Neural progenitor cell (in vitro differentiated cells): ENCODE results near the gene TEAD1. TPM values are rescaled to one million over a fixed set of nuclear protein-coding genes. Genes with fewer than 3 reads are reported as not detected.
"Not testable (repeated sequence)": the region's sequence is repeated elsewhere in the genome, so short reads cannot be mapped to it uniquely, and the experiment has no call there.

Source experiments
- DNase-seq: peaks from one replicate; pipeline ENCODE4 v3.0.0-alpha.2; 2016; ENCODE audit warnings: low spot score
- H2AFZ ChIP-seq: fragments of 200-600 bp; sonication (generic); replicated peaks from 2 replicates; pipeline ENCODE4 v1.6.1; 2016; ENCODE audit warnings: antibody characterized with exemption
- H3F3A ChIP-seq: fragments of 200-600 bp; sonication (generic); 2 replicates; pipeline ENCODE4 v1.6.1; 2016; ENCODE audit warnings: antibody characterized with exemption, low read depth
- H3K27ac ChIP-seq: fragments of 200-600 bp; sonication (generic); 2 replicates; pipeline ENCODE4 v1.5.1; 2016; ENCODE audit warnings: mild to moderate bottlenecking
- H3K27me3 ChIP-seq: fragments of 200-600 bp; sonication (generic); 2 replicates; pipeline ENCODE4 v1.6.1; 2016; ENCODE audit warnings: mild to moderate bottlenecking, moderate library complexity
- H3K36me3 ChIP-seq: fragments of 200-600 bp; sonication (generic); 2 replicates; pipeline ENCODE4 v1.5.1; 2016
- H3K4me1 ChIP-seq: fragments of 200-600 bp; sonication (generic); 2 replicates; pipeline ENCODE4 v1.6.1; 2016; ENCODE audit warnings: mixed run types
- H3K4me2 ChIP-seq: fragments of 200-600 bp; sonication (generic); 2 replicates; pipeline ENCODE4 v1.6.1; 2016
- H3K4me3 ChIP-seq: fragments of 200-600 bp; sonication (generic); 2 replicates; pipeline ENCODE4 v1.5.1; 2016
- H3K79me2 ChIP-seq: fragments of 200-600 bp; sonication (generic); 2 replicates; pipeline ENCODE4 v1.6.1; 2016; ENCODE audit warnings: low read depth
- H3K9ac ChIP-seq: fragments of 200-600 bp; sonication (generic); 2 replicates; pipeline ENCODE4 v1.6.1; 2016
- H3K9me3 ChIP-seq: fragments of 200-600 bp; sonication (generic); 2 replicates; pipeline ENCODE4 v1.5.1; 2016; ENCODE audit warnings: low read depth
- H4K20me1 ChIP-seq: fragments of 200-600 bp; sonication (generic); 2 replicates; pipeline ENCODE4 v1.6.1; 2016; ENCODE audit warnings: low read depth
- H3K27ac Mint-ChIP-seq: 3 replicates; pipeline ENCODE4 v1.8.0; 2021; ENCODE audit warnings: mixed read lengths
- H3K27me3 Mint-ChIP-seq: 2 replicates; pipeline ENCODE4 v1.8.0; 2022; ENCODE audit warnings: low read depth, mild to moderate bottlenecking, inconsistent platforms, moderate library complexity, mixed read lengths; ENCODE audit not compliant: insufficient read depth
- H3K36me3 Mint-ChIP-seq: 3 replicates; pipeline ENCODE4 v1.8.0; 2021; ENCODE audit warnings: mixed read lengths
- H3K4me1 Mint-ChIP-seq: 3 replicates; pipeline ENCODE4 v1.8.0; 2021; ENCODE audit warnings: mixed read lengths
- H3K4me3 Mint-ChIP-seq: 3 replicates; pipeline ENCODE4 v1.8.0; 2021; ENCODE audit warnings: mild to moderate bottlenecking, moderate library complexity, mixed read lengths
- H3K9me3 Mint-ChIP-seq: 3 replicates; pipeline ENCODE4 v1.8.0; 2020; ENCODE audit warnings: mixed read lengths
- CTCF ChIP-seq: fragments of 200-600 bp; sonication (generic); IDR thresholded peaks from 2 replicates; pipeline ENCODE4 v1.5.1; 2017; ENCODE audit warnings: antibody characterized with exemption, mild to moderate bottlenecking
- EZH2 ChIP-seq: fragments of 200-600 bp; sonication (generic); IDR thresholded peaks from 2 replicates; pipeline ENCODE4 v1.6.1; 2017; ENCODE audit warnings: antibody characterized with exemption, mild to moderate bottlenecking, moderate library complexity
- EZH2phosphoT487 ChIP-seq: fragments of 200-600 bp; sonication (generic); IDR thresholded peaks from 2 replicates; pipeline ENCODE4 v1.6.1; 2017; ENCODE audit warnings: antibody characterized with exemption
- total RNA-seq: library from RNA; depleted of rRNA; stranded (reverse); fragments of >200 nt; gene quantifications from 2 replicates; pipeline ENCODE4 v1.2.3, GENCODE V29; 2015; ENCODE audit warnings: low replicate concordance

TEAD1 gene
- total RNA-seq, 1 donor from 2014 or later: 98.3 TPM

- H4K20me1 ChIP-seq: peaks cover 100% of the 10 kb centered on the region
- no peak overlapping the region for H3K4me2 ChIP-seq
- H3K36me3 Mint-ChIP-seq: peaks cover 5% of the 10 kb centered on the region
Measured at GRCh38 chr11:12756454-12756806, 82.2 kb downstream of the TEAD1 start.

GRCh38 chr11:12756867-12757266, 82.6 kb downstream of the TEAD1 start:
- H3K27me3 Mint-ChIP-seq: no peaks in the 10 kb centered on the region
- Histone ChIP-seq H3K4me2 (no peak overlapping the region), H3K4me1 (peaks cover 29% of the 10 kb centered on the region), H4K20me1 (peaks cover 100% of the 10 kb centered on the region), H3K79me2 (peaks cover 100% of the 10 kb centered on the region), H3K9me3 (no peaks in the 10 kb centered on the region), H3K27me3 (no peaks in the 10 kb centered on the region), H3K27ac (no peak overlapping the region), H3K9ac (no peak overlapping the region), H2AFZ (no peak overlapping the region), H3K4me3 (no peak overlapping the region), H3F3A (no peaks in the 10 kb centered on the region), H3K36me3 (no peaks in the 10 kb centered on the region)
- TF ChIP-seq CTCF (no peak), EZH2 (no peak), EZH2phosphoT487 (no peak)
- H3K27ac Mint-ChIP-seq: no peak overlapping the region
- H3K36me3 Mint-ChIP-seq: peaks cover 5% of the 10 kb centered on the region
- H3K4me1 Mint-ChIP-seq: peaks cover 41% of the 10 kb centered on the region
- no peak for DNase-seq
- H3K9me3 Mint-ChIP-seq: no peaks in the 10 kb centered on the region
- H3K4me3 Mint-ChIP-seq: no peak overlapping the region

More at GRCh38 chr11:12756454-12756806, 82.2 kb downstream of the TEAD1 start:
- Mint-ChIP-seq H3K9me3 (no peaks in the 10 kb centered on the region), H3K27me3 (no peaks in the 10 kb centered on the region), H3K4me3 (no peak overlapping the region), H3K27ac (no peak overlapping the region), H3K4me1 (peaks cover 41% of the 10 kb centered on the region)
- DNase-seq: no peak
- H3K4me3 ChIP-seq: no peak overlapping the region
- no peaks in the 10 kb centered on the region for H3K27me3 ChIP-seq
- no peak overlapping the region for H3K27ac ChIP-seq
- H3K9ac ChIP-seq: no peak overlapping the region
- no peaks in the 10 kb centered on the region for H3K9me3 ChIP-seq
- no peaks in the 10 kb centered on the region for H3F3A ChIP-seq
- H3K4me1 ChIP-seq: peaks cover 29% of the 10 kb centered on the region
- H3K79me2 ChIP-seq: peaks cover 100% of the 10 kb centered on the region
- H3K36me3 ChIP-seq: no peaks in the 10 kb centered on the region
- TF ChIP-seq CTCF (no peak), EZH2 (no peak)
- H2AFZ ChIP-seq: no peak overlapping the region

DNA sequence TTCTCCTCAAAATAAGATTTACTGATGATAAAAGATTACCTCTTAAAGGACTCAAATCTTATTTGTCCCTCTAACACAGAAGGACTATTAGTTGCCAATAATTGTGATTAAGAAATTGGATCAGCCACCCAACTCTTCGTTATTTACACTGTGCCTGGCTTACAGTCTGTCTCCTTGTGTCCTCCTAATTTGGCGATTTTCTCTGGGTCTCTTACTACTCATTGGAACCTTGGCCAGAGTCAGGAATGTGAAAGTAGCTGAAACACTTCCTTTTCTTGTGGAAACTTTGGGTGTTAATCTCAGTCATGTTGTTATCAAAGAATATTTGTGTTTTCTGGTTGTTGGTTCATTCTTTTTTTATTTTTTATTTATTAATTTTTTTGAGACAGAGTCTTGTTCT, 83.2 kb downstream of the TEAD1 start:
- no peaks in the 10 kb centered on the region for H3K27me3 Mint-ChIP-seq
- H3K79me2 ChIP-seq: peaks cover 100% of the 10 kb centered on the region
- no peaks in the 10 kb centered on the region for H3K36me3 ChIP-seq
- peaks cover 5% of the 10 kb centered on the region for H3K36me3 Mint-ChIP-seq
- peaks cover 43% of the 10 kb centered on the region for H3K4me1 Mint-ChIP-seq
- peaks cover 29% of the 10 kb centered on the region for H3K4me1 ChIP-seq
- H3K9me3 Mint-ChIP-seq: no peaks in the 10 kb centered on the region
- H3K9me3 ChIP-seq: no peaks in the 10 kb centered on the region
- H3K4me2 ChIP-seq: no peak overlapping the region
- H4K20me1 ChIP-seq: peaks cover 100% of the 10 kb centered on the region
- DNase-seq: no peak
- TF ChIP-seq EZH2 (no peak), EZH2phosphoT487 (no peak), CTCF (no peak)
- H3K4me3 ChIP-seq: no peak overlapping the region
- no peak overlapping the region for H3K9ac ChIP-seq
- no peaks in the 10 kb centered on the region for H3K27me3 ChIP-seq
- no peaks in the 10 kb centered on the region for H3F3A ChIP-seq
- H2AFZ ChIP-seq: no peak overlapping the region
- H3K4me3 Mint-ChIP-seq: no peak overlapping the region
- no peak overlapping the region for H3K27ac ChIP-seq
- no peak overlapping the region for H3K27ac Mint-ChIP-seq

GRCh38 chr11:12758117-12758516, 83.9 kb downstream of the TEAD1 start:
- H3K9ac ChIP-seq, H3F3A ChIP-seq, H3K4me3 ChIP-seq, H3K4me3 Mint-ChIP-seq, H3K36me3 ChIP-seq, H3K27ac ChIP-seq, DNase-seq, H3K27me3 ChIP-seq, H3K9me3 Mint-ChIP-seq, H3K9me3 ChIP-seq, H3K36me3 Mint-ChIP-seq, H3K27ac Mint-ChIP-seq, H3K4me2 ChIP-seq, H3K27me3 Mint-ChIP-seq, H2AFZ ChIP-seq: not testable (repeated sequence)
- Histone ChIP-seq H3K79me2 (peaks cover 100% of the 10 kb centered on the region), H3K4me1 (peaks cover 27% of the 10 kb centered on the region), H4K20me1 (peaks cover 100% of the 10 kb centered on the region)
- H3K4me1 Mint-ChIP-seq: peaks cover 45% of the 10 kb centered on the region
